AG09309 (cell line): ENCODE measurements around the gene CEP83.

Experiments
- DNase-seq: peaks from one replicate; pipeline ENCODE4 v3.0.0-alpha.2; 2010; ENCODE audit warnings: low read depth
- H3K4me3 ChIP-seq: 2 replicates; pipeline ENCODE4 v1.5.1; 2011; ENCODE audit warnings: mild to moderate bottlenecking, low read depth, low read length, moderate library complexity; ENCODE audit not compliant: control insufficient read depth
- CTCF ChIP-seq: IDR thresholded peaks from 2 replicates; pipeline ENCODE4 v1.5.1; 2011; ENCODE audit warnings: mild to moderate bottlenecking, low read depth, low read length, inconsistent platforms; ENCODE audit not compliant: insufficient read depth, control insufficient read depth; ENCODE audit errors: missing control alignments

The CEP83 gene

GRCh38 chr12:94498698-94499097 is 39.0 kb upstream of the CEP83 start:
- H3K4me3 ChIP-seq, result no peak overlapping the region
- no peak for DNase-seq
- no peak for TF ChIP-seq CTCF

- no peak for DNase-seq
- no peak for TF ChIP-seq CTCF
- no peak overlapping the region for H3K4me3 ChIP-seq
These were observed 38.4 kb upstream of the CEP83 start for GRCh38 chr12:94498073-94498472.

GRCh38 chr12:94495445-94496115 is 35.9 kb upstream of the CEP83 start:
- TF ChIP-seq CTCF, result no peak
- H3K4me3 ChIP-seq, result no peak overlapping the region
- no peak for DNase-seq

- TF ChIP-seq CTCF, result no peak
- no peak for DNase-seq
These were observed 31.8 kb upstream of the CEP83 start for GRCh38 chr12:94491489-94491888.

GRCh38 chr12:94488463-94488862 is 28.8 kb upstream of the CEP83 start:
- H3K4me3 ChIP-seq, result no peak overlapping the region
- no peak for TF ChIP-seq CTCF
- no peak for DNase-seq

More at GRCh38 chr12:94491489-94491888, 31.8 kb upstream of the CEP83 start:
- no peak overlapping the region for H3K4me3 ChIP-seq

GRCh38 chr12:94481734-94482133 is 22.1 kb upstream of the CEP83 start:
- TF ChIP-seq CTCF, result no peak
- H3K4me3 ChIP-seq, result no peak overlapping the region
- DNase-seq, result no peak
